PC-9 (cell line): ENCODE data around the gene TMEM203. TPM values are rescaled to one million over a fixed set of nuclear protein-coding genes. Genes with fewer than 3 reads are reported as not detected.

Experiments
- BruUV-seq: library from RNA; stranded (reverse); fragments of 400-500 nt; replicated peaks from 2 replicates; lab custom pipeline; 2021; lab: Mats Ljungman, UMichigan
- CTCF ChIA-PET: fragments of 300-600 bp; sonication (Branson Sonifier 250); formaldehyde crosslinking; loops from one replicate; lab custom pipeline; 2022; ENCODE audit warnings: antibody characterized with exemption; lab: Charles Lee
- POLR2A ChIA-PET: fragments of 300-600 bp; sonication (Branson Sonifier 250); formaldehyde crosslinking; loops from one replicate; lab custom pipeline; 2022; ENCODE audit warnings: antibody characterized with exemption; ENCODE audit not compliant: unreplicated experiment; lab: Charles Lee
- DNase-seq, 2 experiments: peaks; one replicate each; pipeline versions ENCODE4 v3.0.0 to v3.0.0-alpha.2; 2015 to 2022; ENCODE audit warnings: mixed read lengths in 1 of 2
- H2AFZ ChIP-seq: fragments of 200-600 bp; sonication (generic); 2 replicates; pipeline ENCODE4 v1.8.1; 2017; ENCODE audit warnings: antibody characterized with exemption
- H3F3A ChIP-seq: fragments of 200-600 bp; sonication (generic); 2 replicates; pipeline ENCODE4 v1.8.1; 2017; ENCODE audit warnings: antibody characterized with exemption, mild to moderate bottlenecking, low read depth; ENCODE audit not compliant: insufficient read depth
- H3K27ac ChIP-seq: fragments of 200-600 bp; sonication (generic); 2 replicates; pipeline ENCODE4 v1.6.1; 2016; ENCODE audit warnings: mixed run types
- H3K27me3 ChIP-seq: fragments of 200-600 bp; sonication (generic); 2 replicates; pipeline ENCODE4 v1.6.1; 2016; ENCODE audit warnings: low read depth, mixed run types; ENCODE audit not compliant: insufficient read depth
- H3K36me3 ChIP-seq: fragments of 200-600 bp; sonication (generic); 2 replicates; pipeline ENCODE4 v1.6.1; 2016; ENCODE audit warnings: low read depth, mixed run types
- H3K4me1 ChIP-seq: fragments of 200-600 bp; sonication (generic); replicated peaks from 2 replicates; pipeline ENCODE4 v1.6.1; 2016; ENCODE audit warnings: mixed run types; ENCODE audit not compliant: insufficient read depth
- H3K4me2 ChIP-seq: fragments of 200-600 bp; sonication (generic); 2 replicates; pipeline ENCODE4 v1.6.1; 2017; ENCODE audit warnings: mixed run types
- H3K4me3 ChIP-seq: fragments of 200-600 bp; sonication (generic); 2 replicates; pipeline ENCODE4 v1.6.1; 2016; ENCODE audit warnings: mixed run types
- H3K79me2 ChIP-seq: fragments of 200-600 bp; sonication (generic); 2 replicates; pipeline ENCODE4 v1.6.1; 2017; ENCODE audit warnings: low read depth, mixed run types
- H3K9me2 ChIP-seq: fragments of 200-600 bp; sonication (generic); 2 replicates; pipeline ENCODE4 v1.8.1; 2017; ENCODE audit warnings: mild to moderate bottlenecking; ENCODE audit not compliant: insufficient read depth
- H3K9me3 ChIP-seq: fragments of 200-600 bp; sonication (generic); 2 replicates; pipeline ENCODE4 v1.8.1; 2016; ENCODE audit warnings: low read depth; ENCODE audit not compliant: insufficient read depth
- H4K20me1 ChIP-seq: fragments of 200-600 bp; sonication (generic); 2 replicates; pipeline ENCODE4 v1.8.1; 2017; ENCODE audit not compliant: insufficient read depth
- CTCF ChIP-seq: fragments of 200-600 bp; sonication (generic); conservative IDR thresholded peaks from 2 replicates; pipeline ENCODE4 v1.6.1; 2017; ENCODE audit warnings: mixed run types, antibody characterized with exemption, mild to moderate bottlenecking, moderate library complexity
- EZH2 ChIP-seq: fragments of 200-600 bp; sonication (generic); IDR thresholded peaks from 2 replicates; pipeline ENCODE4 v1.8.0; 2017; ENCODE audit warnings: antibody characterized with exemption, low read depth
- intact Hi-C: fragments of 100-400 bp; cut with micrococcal nuclease; formaldehyde crosslinking; loops from one replicate; pipeline ENCODE4 v1.10.0; 2022; ENCODE audit not compliant: unreplicated experiment
- total RNA-seq: library from RNA; stranded (reverse); gene quantifications from 2 replicates; pipeline ENCODE4 v1.2.3, GENCODE V29; 2021

The TMEM203 gene
- total RNA-seq, 1 experiment from 2014 or later = 45.5 TPM

- no peaks in the 10 kb centered on the region for H3K9me3 ChIP-seq
- H3K9me2 ChIP-seq = no peaks in the 10 kb centered on the region
- TF ChIP-seq CTCF (peak; percentile 51), EZH2 (no peak)
- no peak overlapping the region for H3K27ac ChIP-seq
- no peaks in the 10 kb centered on the region for H3K27me3 ChIP-seq
- no peaks in the 10 kb centered on the region for H3K79me2 ChIP-seq
- BruUV-seq = no TSS peak
- intact Hi-C loops = no loop called here
- ChIA-PET CTCF (interaction anchor here (0.6 to 0.7 kb wide), 2 partner anchors 89 to 143 kb away, joined by 3 to 4 read pairs; no protein-coding TSS in a partner anchor), POLR2A (interaction anchor here (0.7 kb wide), 1 partner anchor 24 kb away, joined by 3 read pairs; no protein-coding TSS in a partner anchor)
- no peak overlapping the region for H2AFZ ChIP-seq
- H3F3A ChIP-seq = peaks cover 10% of the 10 kb centered on the region; the same call in 1 of the 2 replicates
- no peak overlapping the region for H3K4me2 ChIP-seq
- DNase-seq = no peak
- peaks cover 17% of the 10 kb centered on the region for H3K4me1 ChIP-seq
- H4K20me1 ChIP-seq = no peaks in the 10 kb centered on the region; the same call in 1 of the 2 replicates
- H3K36me3 ChIP-seq = no peaks in the 10 kb centered on the region
- H3K4me3 ChIP-seq = no peak overlapping the region
Measured at GRCh38 chr9:137213160-137214060, 8.0 kb upstream of the TMEM203 start.

GRCh38 chr9:137212520-137212919, 7.1 kb upstream of the TMEM203 start:
- H3K27ac ChIP-seq = no peak overlapping the region
- no peaks in the 10 kb centered on the region for H3K27me3 ChIP-seq
- H3K4me3 ChIP-seq = no peak overlapping the region
- H2AFZ ChIP-seq = no peak overlapping the region
- BruUV-seq = no TSS peak
- no peak for DNase-seq
- H3K9me3 ChIP-seq = no peaks in the 10 kb centered on the region
- ChIA-PET CTCF (no interaction called here), POLR2A (no interaction called here)
- H4K20me1 ChIP-seq = no peaks in the 10 kb centered on the region
- no peaks in the 10 kb centered on the region for H3K36me3 ChIP-seq
- H3F3A ChIP-seq = peaks cover 8% of the 10 kb centered on the region; the same call in 1 of the 2 replicates
- TF ChIP-seq EZH2 (no peak), CTCF (no peak)
- H3K4me1 ChIP-seq = peaks cover 9% of the 10 kb centered on the region
- H3K9me2 ChIP-seq = no peaks in the 10 kb centered on the region
- no peak overlapping the region for H3K4me2 ChIP-seq
- intact Hi-C loops = no loop called here
- H3K79me2 ChIP-seq = peaks cover 5% of the 10 kb centered on the region; the same call in 1 of the 2 replicates

GRCh38 chr9:137211532-137211931, 6.1 kb upstream of the TMEM203 start:
- Histone ChIP-seq H3K9me2 (no peaks in the 10 kb centered on the region), H4K20me1 (no peaks in the 10 kb centered on the region), H3K79me2 (peaks cover 15% of the 10 kb centered on the region), H3K27ac (no peak overlapping the region), H2AFZ (no peak overlapping the region), H3K36me3 (no peaks in the 10 kb centered on the region), H3F3A (peaks cover 3% of the 10 kb centered on the region; the same call in 1 of the 2 replicates), H3K4me1 (peaks cover 3% of the 10 kb centered on the region), H3K4me2 (no peak overlapping the region), H3K9me3 (no peaks in the 10 kb centered on the region), H3K27me3 (no peaks in the 10 kb centered on the region), H3K4me3 (no peak overlapping the region)
- CTCF ChIA-PET = no interaction called here
- no peak for DNase-seq
- POLR2A ChIA-PET = no interaction called here
- no TSS peak for BruUV-seq
- no peak for TF ChIP-seq EZH2
- TF ChIP-seq CTCF = no peak
- intact Hi-C loops = no loop called here
